GM19397 (cell line): Measurements from ENCODE around the gene ZBTB12.

Experiments used
- ATAC-seq: cut with Tn5 transposase; IDR thresholded peaks from one replicate; pipeline ENCODE4 v1.9.1; 2021; ENCODE audit warnings: mild to moderate bottlenecking, moderate library complexity; ENCODE audit not compliant: unreplicated experiment

The ZBTB12 gene

DNA sequence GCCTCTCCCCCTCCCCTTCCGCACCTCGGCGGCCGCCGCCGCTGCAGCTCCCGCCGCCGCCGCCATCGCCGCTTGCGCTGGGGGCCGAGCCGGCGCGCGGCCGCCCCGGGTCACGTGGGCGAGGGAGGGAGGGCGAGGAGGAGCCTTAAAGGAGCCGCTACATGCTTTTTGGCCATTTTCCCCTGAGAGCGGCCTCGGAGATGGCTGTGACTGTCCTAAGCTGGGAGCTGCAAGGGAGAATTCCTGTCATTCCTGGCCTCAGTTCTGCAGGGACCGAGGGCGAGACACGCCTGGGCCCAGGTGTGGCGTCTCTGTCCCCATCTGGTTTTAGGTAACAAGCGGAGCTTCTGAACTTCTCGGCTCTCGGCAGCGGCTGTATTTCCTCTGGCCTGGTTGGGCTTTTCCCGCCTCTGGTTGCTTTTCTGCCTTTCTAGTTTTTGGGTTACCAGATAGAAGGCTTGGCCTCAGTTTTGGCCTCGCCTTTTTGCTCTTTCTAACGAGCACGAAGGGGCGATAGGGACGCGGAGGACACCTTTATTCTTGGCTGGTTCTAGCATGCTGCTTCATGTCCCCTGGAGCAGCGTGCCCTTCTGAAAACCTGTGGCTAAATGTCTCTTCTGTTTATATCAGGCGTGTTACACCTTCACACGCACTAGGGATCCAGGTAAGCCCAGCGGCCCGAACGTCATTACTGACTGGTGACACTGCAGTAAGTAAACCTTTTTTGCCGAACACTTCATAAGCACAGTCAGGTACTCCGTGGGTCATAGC lies 4.1 kb downstream of the ZBTB12 start, which contains the start of gene EHMT2:
TSS of gene EHMT2 (minus strand) at position 87 of the 771 bp plus-strand sequence. CDS start at position 66, 21 bp downstream.
- peak; percentile 39 for ATAC-seq

DNA sequence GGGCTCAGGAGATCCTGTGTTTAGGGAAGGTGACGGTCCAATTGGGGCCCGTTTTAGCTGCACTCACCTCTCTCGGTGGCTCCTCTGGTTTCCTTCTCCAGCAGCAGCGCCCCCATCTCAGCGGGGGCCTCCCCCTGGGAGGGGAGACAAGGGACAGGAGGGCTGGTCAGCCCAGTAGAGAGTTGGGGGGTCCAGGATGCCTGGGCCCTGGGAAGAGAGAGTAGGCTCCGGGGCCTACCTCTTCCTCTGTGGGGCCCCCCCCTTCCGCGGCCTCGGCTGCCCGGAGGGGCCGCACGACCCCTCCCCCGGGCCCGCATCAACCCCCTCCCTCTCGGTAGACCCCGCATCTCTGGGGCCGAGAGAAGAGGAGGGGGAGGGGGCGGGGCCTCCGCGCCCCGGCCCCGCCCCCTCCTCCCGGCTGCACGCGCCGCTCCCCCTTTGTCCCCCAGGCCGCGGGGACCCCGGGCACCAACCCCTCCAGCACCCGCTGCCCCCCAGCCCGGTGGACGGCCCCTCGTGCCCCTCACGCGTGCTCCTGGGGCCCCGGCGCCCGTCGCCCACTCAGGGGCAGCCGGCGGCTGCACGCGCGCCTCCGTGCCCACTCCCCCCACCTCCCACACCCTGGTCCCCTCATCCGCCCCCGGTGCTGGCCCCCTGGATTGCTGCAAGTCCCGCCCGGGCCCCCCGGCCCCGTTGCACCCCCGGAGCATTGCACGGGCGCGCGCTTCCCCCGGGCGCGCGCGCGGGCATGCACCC lies 4.9 kb downstream of the ZBTB12 start:
- ATAC-seq: peak; percentile 10

DNA sequence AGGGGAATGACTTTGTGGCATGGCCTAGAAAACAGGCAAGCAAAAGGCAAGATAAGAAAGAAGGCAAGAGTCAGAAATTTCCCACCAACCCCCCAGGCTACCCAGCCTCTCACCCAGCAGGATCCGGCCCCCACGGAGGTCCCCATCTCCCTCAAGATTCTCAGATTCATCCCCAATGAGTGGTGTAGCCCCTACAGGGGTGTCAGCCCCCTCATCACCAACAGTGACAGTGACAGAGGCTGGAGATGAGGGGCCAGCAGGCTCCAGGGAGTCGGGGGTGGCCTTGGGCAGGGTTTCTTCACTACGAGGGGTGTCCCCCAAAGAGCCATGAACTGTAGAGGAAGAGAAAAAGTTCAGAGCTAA lies 5.4 kb downstream of the ZBTB12 start:
- no peak for ATAC-seq

DNA sequence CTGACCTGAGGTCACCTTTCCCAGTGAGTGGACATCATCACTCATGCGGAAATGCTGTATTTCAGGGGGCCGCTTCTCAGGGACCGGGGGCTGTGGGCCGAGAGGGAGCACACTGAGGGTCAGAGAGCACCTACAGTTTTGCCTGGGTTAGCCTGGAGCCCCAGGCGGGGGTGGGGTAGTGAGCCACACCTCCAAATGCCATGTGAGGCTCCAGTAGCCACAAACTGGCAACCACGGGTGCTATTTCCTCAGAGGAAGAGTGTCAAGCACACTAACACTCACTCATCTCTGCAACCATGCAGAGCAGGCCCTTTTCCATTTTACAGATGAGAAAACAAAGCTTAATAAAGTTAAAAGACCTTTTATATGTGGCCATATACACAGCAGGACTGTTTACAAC lies 9.1 kb downstream of the ZBTB12 start:
- ATAC-seq: no peak

DNA sequence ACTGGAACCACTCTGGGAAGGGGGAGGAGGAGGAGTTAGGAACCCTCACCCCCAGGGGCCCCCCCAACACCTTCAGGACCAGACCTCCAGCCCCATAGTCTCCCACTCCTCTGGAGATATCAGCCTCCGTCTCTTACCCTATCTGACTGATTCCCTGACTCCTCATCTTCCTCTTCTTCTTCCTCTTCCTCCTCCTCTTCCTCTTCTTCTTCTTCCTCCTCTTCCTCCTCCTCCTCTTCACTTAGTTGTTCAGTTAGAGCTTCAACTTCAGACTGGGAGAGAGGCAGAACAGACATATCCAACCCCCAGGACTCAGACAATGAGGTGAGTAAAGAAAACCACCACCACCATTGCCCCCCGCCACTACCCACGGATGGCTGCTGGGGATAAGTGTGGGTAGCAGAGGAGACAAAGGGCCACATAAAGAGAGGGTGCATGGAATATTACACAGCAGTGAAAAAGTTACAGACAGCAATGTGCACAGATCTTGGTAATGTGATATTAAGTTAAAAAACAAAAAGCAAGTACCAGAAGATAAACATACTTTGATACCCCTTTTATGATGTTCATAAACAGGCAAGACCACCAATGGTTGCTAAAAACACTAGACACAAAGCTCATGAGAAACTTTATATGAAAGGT lies 12.4 kb downstream of the ZBTB12 start:
- no peak for ATAC-seq

DNA sequence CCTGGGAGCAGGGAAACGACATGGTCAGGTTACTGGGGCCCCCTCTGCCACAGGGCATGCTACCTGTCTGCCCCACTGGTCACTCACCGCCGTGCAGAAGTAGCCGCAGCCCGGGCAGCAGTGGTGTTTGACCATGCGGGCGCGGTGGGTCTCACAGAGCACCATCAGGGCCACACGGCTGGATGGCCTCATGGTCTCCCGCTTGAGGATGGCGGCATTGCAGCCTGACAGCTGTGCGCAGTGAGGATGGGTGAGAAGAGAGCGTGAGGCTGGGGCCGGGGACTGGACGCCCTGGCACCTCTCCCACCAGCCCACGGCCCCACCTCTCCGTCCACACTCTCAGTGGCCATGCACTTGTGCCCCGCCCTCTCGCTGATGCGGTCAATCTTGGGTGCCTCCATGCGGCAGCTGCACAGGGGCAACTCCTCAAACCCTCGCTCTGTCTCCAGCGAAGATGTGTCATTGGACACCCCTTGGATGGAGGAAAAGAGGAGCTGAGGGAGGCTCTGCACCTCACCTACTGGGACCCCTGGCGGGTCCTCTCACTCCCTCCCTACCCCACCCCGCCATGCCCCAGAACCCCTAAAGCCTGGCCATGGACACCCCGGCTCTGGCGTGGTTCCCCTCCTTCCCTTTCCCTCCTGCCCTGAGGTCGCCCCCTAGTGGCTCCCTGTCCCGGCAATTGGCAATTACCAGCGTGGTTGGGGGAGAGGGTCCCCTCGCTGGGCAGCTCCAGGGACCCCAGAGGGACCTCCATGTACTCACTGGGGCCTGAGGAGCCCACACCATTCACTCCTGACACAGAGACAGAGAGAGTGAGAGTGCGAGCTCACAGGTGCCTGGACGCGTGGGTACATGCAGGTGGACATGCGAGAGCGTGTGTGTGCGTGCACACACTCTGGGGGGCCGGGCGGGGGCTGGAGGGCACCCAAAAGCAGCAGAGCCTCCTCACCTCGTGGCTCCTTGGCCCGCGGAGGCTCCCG lies 13.3 kb downstream of the ZBTB12 start:
- no peak for ATAC-seq

DNA sequence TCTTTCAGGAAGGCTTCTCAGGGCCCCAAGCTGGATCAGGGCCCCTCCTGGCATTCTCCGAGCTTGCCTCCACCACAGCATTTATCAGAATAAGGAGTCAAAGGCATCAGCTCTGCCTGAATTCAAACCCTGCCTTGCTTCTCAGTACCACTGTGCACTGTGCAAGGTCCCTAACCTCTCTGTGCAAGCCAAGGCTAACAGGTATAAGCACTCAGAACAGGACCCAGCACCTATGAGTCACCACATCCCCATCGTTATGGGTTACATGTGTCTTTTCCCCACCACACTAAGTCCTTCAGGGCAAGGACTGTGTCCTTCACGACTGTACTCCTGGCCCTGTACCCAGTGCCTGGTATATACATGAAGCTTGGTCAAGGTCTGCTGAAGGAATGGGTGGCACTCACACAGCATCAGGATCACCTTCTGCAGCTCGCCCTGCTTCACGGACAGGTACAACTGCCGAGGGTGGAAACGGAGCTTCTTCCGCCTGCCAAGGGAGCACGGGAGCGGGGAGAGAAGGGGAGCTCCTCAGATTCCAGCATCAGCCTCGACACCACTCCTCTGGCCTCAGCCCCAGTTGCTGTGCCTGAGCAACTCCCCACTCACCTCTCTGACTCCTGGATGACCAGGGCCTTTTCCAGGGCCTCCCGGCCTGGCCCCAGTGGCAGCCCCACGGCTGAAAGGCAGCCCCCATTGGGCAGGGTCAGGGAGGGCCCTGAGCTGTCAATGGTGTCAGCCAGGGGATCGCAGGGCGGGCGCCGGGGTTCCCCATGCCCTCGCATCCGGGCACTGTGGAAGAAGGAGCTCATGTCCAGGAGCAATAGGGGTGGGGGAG lies 14.5 kb downstream of the ZBTB12 start:
- no peak for ATAC-seq

DNA sequence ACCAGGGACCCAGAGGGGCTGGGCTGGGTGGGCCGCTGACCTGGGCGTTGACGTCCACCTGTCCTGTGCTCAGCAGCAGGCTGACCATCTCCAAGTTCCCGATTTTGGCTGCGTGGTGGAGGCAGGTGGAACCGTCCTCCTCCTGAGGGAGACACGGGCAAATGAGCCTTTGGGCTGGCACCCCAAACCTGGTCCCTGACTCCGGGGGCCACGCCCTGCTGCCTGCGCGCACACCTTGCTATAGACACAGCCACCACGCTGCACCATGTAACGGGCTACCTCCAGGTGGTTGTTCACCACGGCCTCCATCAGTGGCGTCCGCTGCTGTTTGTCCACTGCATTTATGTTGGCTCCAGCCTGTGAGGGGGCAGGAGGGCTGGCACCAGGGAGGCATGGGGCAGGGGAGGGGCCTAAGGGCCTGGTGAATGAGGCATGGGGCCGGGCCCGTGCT lies 15.3 kb downstream of the ZBTB12 start:
- no peak for ATAC-seq

DNA sequence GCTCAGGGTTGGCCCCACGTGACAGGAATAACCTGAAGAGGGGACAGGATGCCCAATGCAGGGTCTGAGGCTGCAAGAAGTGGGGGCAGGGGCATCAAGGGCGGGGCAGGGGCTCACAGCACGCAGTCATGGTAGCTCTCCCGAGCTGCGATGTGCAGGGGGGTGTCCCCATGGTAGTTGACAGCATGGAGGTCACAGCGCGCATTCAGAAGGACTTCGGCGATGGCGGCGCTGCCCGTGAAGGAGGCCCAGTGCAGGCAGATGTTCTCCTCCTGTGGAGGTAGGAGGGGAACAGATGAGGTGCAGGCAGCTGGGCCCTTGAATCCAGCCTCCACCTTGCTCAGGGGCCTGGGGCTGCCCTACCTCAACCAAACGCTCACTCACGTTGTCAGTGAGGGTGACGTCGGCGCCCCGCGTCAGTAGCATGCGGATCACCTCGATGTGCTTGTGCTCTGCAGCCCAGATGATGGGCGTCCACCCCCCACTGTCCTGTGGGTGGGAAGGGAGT lies 17.3 kb downstream of the ZBTB12 start:
- ATAC-seq: no peak

DNA sequence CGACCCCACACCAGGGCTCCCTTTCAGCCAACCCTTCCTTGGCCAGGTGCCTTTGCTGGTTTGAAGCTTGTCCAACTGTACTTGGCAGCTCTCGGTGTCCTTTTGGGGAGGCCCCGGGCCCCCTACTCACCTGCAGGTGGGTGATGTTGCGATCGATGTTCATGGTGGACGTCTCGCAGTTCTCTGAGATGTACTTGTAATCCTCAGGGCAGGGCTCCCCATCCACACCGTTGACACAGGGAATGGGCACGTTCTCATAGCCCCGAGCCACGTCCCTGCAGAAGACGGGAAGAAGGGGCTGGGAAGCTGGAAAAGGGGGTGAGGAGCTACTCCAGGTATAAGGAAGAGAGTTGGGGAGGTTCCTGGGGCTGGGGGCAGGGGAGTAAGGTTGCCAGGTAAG lies 18.2 kb downstream of the ZBTB12 start:
- no peak for ATAC-seq

DNA sequence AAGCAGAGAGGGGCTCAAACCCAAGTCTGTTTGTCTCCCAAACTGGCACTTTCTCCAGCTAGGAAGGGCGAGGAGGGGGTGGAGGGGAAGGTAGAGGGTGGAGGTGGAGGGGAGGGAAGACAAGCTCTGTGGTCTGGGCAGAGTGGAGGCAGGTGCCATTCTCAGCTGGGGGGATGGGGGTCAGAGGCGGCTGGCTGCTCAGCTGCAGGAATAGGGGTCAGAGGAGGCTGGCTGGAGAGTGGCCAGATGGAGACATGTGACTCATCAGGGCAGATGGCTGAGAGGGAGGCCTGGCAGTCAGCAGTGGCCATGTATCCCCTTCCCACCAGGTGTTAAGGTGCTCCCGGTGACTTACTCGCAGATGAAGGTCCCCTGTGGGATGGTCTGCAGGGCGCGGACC lies 19.5 kb downstream of the ZBTB12 start:
- ATAC-seq: no peak

DNA sequence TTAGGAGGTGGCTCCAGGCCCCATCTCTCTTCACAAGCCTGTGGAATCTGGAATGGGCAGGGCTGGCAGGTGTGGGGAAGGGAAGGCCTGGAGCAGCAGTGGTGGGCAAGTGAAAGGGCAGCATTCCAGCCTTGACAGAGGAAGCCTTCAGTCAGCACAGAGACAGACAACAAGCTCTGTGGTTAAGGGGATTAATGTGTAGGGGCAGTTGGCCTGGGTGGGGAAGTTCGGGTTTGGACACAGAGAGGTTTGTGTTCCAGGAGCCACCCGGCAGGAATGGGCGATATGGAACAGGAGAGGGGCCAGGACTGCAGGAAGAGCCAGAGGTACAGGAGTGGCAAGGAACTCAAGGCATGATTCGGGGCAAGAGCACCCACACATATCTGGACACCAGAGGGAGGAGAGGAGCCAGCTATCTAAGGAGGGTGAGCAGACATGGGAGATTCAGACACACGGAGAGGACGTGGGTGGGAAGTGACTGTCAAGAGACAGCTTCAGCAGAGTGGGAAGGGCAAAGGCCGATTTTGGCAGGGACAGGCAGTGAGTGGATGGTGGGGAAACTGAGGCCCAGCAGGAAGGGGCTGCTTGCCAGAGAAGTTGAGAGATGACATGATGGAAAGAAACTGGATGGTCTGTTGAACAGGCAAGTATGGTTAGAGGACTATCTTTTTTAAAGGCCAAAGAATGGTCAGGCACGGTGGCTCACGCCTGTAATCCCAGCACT lies 20.6 kb downstream of the ZBTB12 start:
- no peak for ATAC-seq

DNA sequence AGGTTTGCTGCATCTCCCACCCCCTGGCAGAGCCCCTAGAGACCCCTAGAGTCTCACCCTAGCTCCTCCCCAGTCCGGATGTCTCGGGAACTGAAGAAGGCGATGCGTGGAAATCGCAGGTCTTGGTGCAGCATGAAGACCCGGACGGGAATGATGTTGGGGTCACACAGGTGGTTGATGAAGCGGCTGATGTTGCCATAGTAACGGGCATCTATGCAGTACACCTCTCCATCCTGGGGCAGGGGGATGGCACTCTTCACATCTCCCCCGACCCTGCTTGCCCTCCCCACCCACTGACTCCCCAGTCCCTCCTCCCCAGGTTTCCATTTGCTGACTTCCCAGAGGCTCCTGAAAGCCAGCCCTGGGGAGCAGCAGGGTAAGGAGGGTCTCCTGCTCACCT lies 21.3 kb downstream of the ZBTB12 start:
- ATAC-seq: no peak

DNA sequence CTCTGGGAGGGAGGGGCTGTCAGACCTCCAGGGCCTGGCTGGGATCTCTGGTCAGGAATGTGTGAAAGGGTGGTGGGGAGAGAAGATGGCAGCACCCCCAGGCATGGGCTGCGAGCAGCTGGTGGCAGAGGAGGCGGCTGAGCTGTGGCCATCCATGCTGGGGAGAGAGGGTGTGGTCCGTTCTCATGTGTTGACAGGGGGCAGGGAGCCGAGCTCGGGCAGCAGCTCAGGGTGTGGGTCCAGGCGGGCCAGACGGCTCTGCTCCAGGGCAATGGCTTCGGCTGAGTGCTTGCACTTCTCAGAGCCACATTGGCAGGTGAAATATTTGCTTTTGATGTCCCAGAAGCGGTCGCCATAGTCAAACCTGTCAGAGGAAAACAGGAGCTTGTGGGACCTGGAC lies 22.0 kb downstream of the ZBTB12 start:
- no peak for ATAC-seq

DNA sequence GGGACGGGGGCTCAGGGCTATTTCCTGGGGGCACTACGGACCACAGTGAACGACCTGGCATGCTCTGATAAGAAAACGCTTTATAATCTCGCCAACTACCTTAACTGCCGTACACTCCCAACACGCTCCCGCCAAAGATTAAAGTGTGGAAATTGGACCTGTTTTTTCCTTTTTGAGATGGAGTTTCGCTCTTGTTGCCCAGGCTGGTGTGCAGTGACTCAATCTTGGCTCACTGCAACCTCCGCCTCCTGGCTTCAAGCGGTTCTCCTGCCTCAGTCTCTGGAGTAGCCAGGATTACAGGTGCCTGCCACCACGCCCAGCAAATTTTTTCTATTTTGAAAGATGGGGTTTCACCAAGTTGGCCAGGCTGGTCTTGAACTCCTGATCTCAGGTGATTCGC lies 22.7 kb downstream of the ZBTB12 start:
- no peak for ATAC-seq

DNA sequence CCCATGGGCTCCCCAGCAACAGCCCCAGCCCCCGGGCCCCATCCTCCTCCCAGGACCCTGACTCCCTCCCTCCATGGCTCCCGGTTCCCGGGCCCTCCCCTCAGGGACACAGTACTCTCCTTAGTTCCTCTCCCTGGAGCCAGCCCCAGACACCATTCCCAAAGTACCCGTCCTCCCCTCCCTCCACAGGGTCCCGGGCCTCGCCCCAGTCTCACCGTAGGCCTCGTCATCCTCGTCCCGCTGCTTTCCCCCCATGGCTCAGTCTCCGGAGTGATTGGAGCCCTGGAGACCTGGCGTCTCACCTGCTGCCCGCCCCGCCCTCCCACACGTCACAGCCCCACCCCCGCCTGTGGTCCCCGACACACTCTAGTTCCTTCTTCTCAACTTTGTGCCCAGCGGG lies 23.2 kb downstream of the ZBTB12 start, which contains the start of gene SLC44A4:
TSS of gene SLC44A4 (minus strand) at position 272 of the 400 bp plus-strand sequence. CDS start at position 255, 17 bp downstream.
- no peak for ATAC-seq

DNA sequence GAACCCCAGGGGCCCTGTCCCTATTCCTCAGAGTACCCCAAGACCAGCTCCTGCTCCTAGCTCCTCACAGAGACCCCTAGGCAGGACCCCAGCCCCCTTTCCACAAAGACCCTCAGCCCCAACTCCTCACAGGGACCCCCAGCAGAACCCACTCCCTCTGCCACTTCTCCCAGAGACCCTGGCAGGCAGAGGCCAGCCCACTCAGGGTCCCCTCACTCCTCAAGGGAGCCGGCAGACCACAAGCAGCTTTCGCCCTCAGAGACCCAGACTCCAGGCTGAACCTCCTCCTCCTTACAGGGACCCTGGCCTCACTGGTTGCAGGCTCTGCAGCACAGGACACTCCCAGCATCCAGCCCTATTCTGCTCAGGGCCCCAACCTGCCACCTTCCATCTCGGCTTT lies 23.7 kb downstream of the ZBTB12 start:
- ATAC-seq: no peak

DNA sequence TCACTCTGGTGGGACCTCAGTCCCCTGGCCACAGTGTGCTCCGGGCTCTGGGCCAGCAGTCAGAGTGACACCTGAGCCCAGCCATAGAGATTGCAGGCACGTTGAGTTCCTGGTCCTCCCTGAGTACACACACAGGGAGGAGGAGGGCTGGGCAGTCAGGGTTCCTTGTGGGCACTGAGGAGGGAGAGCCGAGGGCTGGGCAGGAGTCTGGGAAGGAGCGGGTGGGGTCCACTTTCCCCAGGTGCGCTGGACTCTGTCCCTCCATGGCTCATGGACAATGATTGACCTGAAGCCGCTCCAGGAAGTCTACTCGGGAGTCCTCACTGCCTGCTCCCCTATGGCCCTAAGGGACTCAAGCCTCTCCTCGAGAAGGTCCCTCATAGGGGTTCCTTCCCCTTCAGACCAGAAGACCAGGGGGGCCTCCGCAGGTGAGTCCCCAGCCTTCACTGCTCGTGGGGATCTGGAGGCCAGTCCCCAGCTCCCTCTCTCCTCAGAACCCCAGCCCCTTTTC lies 24.2 kb downstream of the ZBTB12 start:
- no peak for ATAC-seq
